ENCODE data around the gene ATG4B.
"Not testable (repeated sequence)": the region's sequence is repeated elsewhere in the genome, so short reads cannot be mapped to it uniquely, and the experiment has no call there.

ATG4B gene

GRCh38 chr2:241637018-241637794 is at the start of gene ATG4B, which contains the start of gene THAP4:
Gene ATG4B (plus strand): TSS chr2:241637693. CDS start chr2:241637715, 22 bp downstream.
Gene THAP4 (minus strand): TSS chr2:241637158. CDS start chr2:241637017, 141 bp downstream.
- peaks cover 57% of the 10 kb centered on the region for H3K4me1 Mint-ChIP-seq
- H3K36me3 Mint-ChIP-seq = peaks cover 7% of the 10 kb centered on the region
- no peaks in the 10 kb centered on the region for H3K27me3 Mint-ChIP-seq
- H3K4me3 Mint-ChIP-seq = peak within 1 kb of the TSS; percentile 96
- peak within 1 kb of the TSS; percentile 95 for H3K27ac Mint-ChIP-seq
- H3K9me3 Mint-ChIP-seq = no peaks in the 10 kb centered on the region

GRCh38 chr2:241589863-241590262 is 47.6 kb upstream of the ATG4B start:
- H3K4me1 Mint-ChIP-seq, H3K4me3 Mint-ChIP-seq, H3K27ac Mint-ChIP-seq, H3K9me3 Mint-ChIP-seq, H3K27me3 Mint-ChIP-seq: not testable (repeated sequence)
- peaks cover 36% of the 10 kb centered on the region for H3K36me3 Mint-ChIP-seq

GRCh38 chr2:241590496-241591455 is 46.7 kb upstream of the ATG4B start:
- not testable (repeated sequence) for H3K4me1 Mint-ChIP-seq, H3K9me3 Mint-ChIP-seq, H3K27me3 Mint-ChIP-seq, H3K4me3 Mint-ChIP-seq, H3K27ac Mint-ChIP-seq
- peaks cover 31% of the 10 kb centered on the region for H3K36me3 Mint-ChIP-seq

GRCh38 chr2:241592126-241592845 is 45.2 kb upstream of the ATG4B start:
- Mint-ChIP-seq H3K36me3 (peaks cover 21% of the 10 kb centered on the region), H3K4me3 (no peak overlapping the region), H3K9me3 (no peaks in the 10 kb centered on the region), H3K27me3 (no peaks in the 10 kb centered on the region), H3K27ac (peak overlapping the region; percentile 51), H3K4me1 (no peaks in the 10 kb centered on the region)

GRCh38 chr2:241593271-241593670 is 44.2 kb upstream of the ATG4B start:
- Mint-ChIP-seq H3K4me3 (no peak overlapping the region), H3K9me3 (no peaks in the 10 kb centered on the region), H3K27me3 (no peaks in the 10 kb centered on the region), H3K36me3 (peaks cover 16% of the 10 kb centered on the region), H3K4me1 (no peaks in the 10 kb centered on the region), H3K27ac (no peak overlapping the region)

GRCh38 chr2:241595600-241596140 is 41.8 kb upstream of the ATG4B start:
- H3K4me1 Mint-ChIP-seq = no peaks in the 10 kb centered on the region
- peaks cover 8% of the 10 kb centered on the region for H3K36me3 Mint-ChIP-seq
- no peak overlapping the region for H3K27ac Mint-ChIP-seq
- no peak overlapping the region for H3K4me3 Mint-ChIP-seq
- H3K9me3 Mint-ChIP-seq = no peaks in the 10 kb centered on the region
- H3K27me3 Mint-ChIP-seq = no peaks in the 10 kb centered on the region

- H3K36me3 Mint-ChIP-seq = peaks cover 13% of the 10 kb centered on the region
- H3K27me3 Mint-ChIP-seq = no peaks in the 10 kb centered on the region
- no peaks in the 10 kb centered on the region for H3K4me1 Mint-ChIP-seq
- H3K4me3 Mint-ChIP-seq = no peak overlapping the region
- H3K9me3 Mint-ChIP-seq = no peaks in the 10 kb centered on the region
- no peak overlapping the region for H3K27ac Mint-ChIP-seq
Observed at GRCh38 chr2:241597561-241597960, 39.9 kb upstream of the ATG4B start.

GRCh38 chr2:241598061-241598460 is 39.4 kb upstream of the ATG4B start:
- Mint-ChIP-seq H3K27ac (no peak overlapping the region), H3K36me3 (peaks cover 13% of the 10 kb centered on the region), H3K4me3 (no peak overlapping the region), H3K9me3 (no peaks in the 10 kb centered on the region), H3K27me3 (no peaks in the 10 kb centered on the region), H3K4me1 (no peaks in the 10 kb centered on the region)

- no peaks in the 10 kb centered on the region for H3K4me1 Mint-ChIP-seq
- H3K9me3 Mint-ChIP-seq = no peaks in the 10 kb centered on the region
- H3K4me3 Mint-ChIP-seq = no peak overlapping the region
- H3K27ac Mint-ChIP-seq = no peak overlapping the region
- H3K36me3 Mint-ChIP-seq = peaks cover 13% of the 10 kb centered on the region
- no peaks in the 10 kb centered on the region for H3K27me3 Mint-ChIP-seq
Observed at GRCh38 chr2:241598487-241598886, 39.0 kb upstream of the ATG4B start.

GRCh38 chr2:241599615-241600014 is 37.9 kb upstream of the ATG4B start:
- no peaks in the 10 kb centered on the region for H3K4me1 Mint-ChIP-seq
- H3K9me3 Mint-ChIP-seq = no peaks in the 10 kb centered on the region
- no peaks in the 10 kb centered on the region for H3K27me3 Mint-ChIP-seq
- no peak overlapping the region for H3K4me3 Mint-ChIP-seq
- H3K27ac Mint-ChIP-seq = no peak overlapping the region
- peaks cover 12% of the 10 kb centered on the region for H3K36me3 Mint-ChIP-seq

GRCh38 chr2:241601841-241602240 is 35.7 kb upstream of the ATG4B start:
- Mint-ChIP-seq H3K27me3 (no peaks in the 10 kb centered on the region), H3K4me3 (no peak overlapping the region), H3K4me1 (no peaks in the 10 kb centered on the region), H3K9me3 (no peaks in the 10 kb centered on the region), H3K36me3 (peaks cover 13% of the 10 kb centered on the region), H3K27ac (no peak overlapping the region)

- Mint-ChIP-seq H3K27me3 (no peaks in the 10 kb centered on the region), H3K4me3 (no peak overlapping the region), H3K9me3 (no peaks in the 10 kb centered on the region), H3K27ac (no peak overlapping the region), H3K36me3 (peaks cover 13% of the 10 kb centered on the region), H3K4me1 (no peaks in the 10 kb centered on the region)
Observed at GRCh38 chr2:241602720-241603119, 34.8 kb upstream of the ATG4B start.

- no peaks in the 10 kb centered on the region for H3K27me3 Mint-ChIP-seq
- peaks cover 4% of the 10 kb centered on the region for H3K4me1 Mint-ChIP-seq
- peaks cover 10% of the 10 kb centered on the region for H3K36me3 Mint-ChIP-seq
- H3K4me3 Mint-ChIP-seq = no peak overlapping the region
- no peaks in the 10 kb centered on the region for H3K9me3 Mint-ChIP-seq
- no peak overlapping the region for H3K27ac Mint-ChIP-seq
Observed at GRCh38 chr2:241603686-241604085, 33.8 kb upstream of the ATG4B start.

- no peak overlapping the region for H3K4me3 Mint-ChIP-seq
- H3K9me3 Mint-ChIP-seq = no peaks in the 10 kb centered on the region
- no peaks in the 10 kb centered on the region for H3K27me3 Mint-ChIP-seq
- peaks cover 4% of the 10 kb centered on the region for H3K36me3 Mint-ChIP-seq
- H3K4me1 Mint-ChIP-seq = peaks cover 17% of the 10 kb centered on the region
- H3K27ac Mint-ChIP-seq = no peak overlapping the region
Observed at GRCh38 chr2:241606186-241606585, 31.3 kb upstream of the ATG4B start.

GRCh38 chr2:241607162-241607885 is 30.2 kb upstream of the ATG4B start:
- Mint-ChIP-seq H3K4me3 (no peak overlapping the region), H3K27ac (no peak overlapping the region), H3K4me1 (peaks cover 22% of the 10 kb centered on the region), H3K9me3 (no peaks in the 10 kb centered on the region), H3K27me3 (no peaks in the 10 kb centered on the region), H3K36me3 (peaks cover 1% of the 10 kb centered on the region)
